Omental fat pad (tissue), 4 donors: ENCODE data around the gene MTARC1. TPM values are rescaled to one million over a fixed set of nuclear protein-coding genes. Genes with fewer than 3 reads are reported as not detected.

ENCODE experiments used
- ATAC-seq: fragments of 150-250 bp; one replicate; pipeline ENCODE4 v1.9.1; 2016; ENCODE audit warnings: mild to moderate bottlenecking, moderate library complexity; ENCODE audit not compliant: low FRiP score
- DNase-seq: peaks from one replicate; pipeline ENCODE4 v3.0.0-alpha.2; 2019; ENCODE audit warnings: low spot score
- CTCF ChIP-seq, 3 donors: fragments of 450-650 bp; IDR thresholded peaks; one replicate each; pipeline ENCODE4 v1.5.1; 2016 to 2017; ENCODE audit warnings: antibody characterized with exemption in 3 of 3, mild to moderate bottlenecking in 3 of 3, moderate library complexity in 2 of 3
- total RNA-seq, 4 donors: library from RNA; depleted of rRNA; stranded (reverse); fragments of >200 nt; gene quantifications; one replicate each; pipeline ENCODE4 v1.1.0, GENCODE V29; 2016

MTARC1 gene
- total RNA-seq, 4 donors from 2014 or later: 87.2 to 394 (median 192) TPM

- no peak for DNase-seq
- ATAC-seq: no peak
- no peak for TF ChIP-seq CTCF (IDR thresholded peaks at IDR 0.05)
These were observed 11.6 kb downstream of the MTARC1 start for GRCh38 chr1:220798338-220798737.

- no peak for ATAC-seq
- no peak for TF ChIP-seq CTCF (IDR thresholded peaks at IDR 0.05)
- DNase-seq: no peak
These were observed 13.5 kb downstream of the MTARC1 start for GRCh38 chr1:220800262-220800661.

- DNase-seq: no peak
- ATAC-seq: no peak
These were observed 16.9 kb downstream of the MTARC1 start for GRCh38 chr1:220803401-220804201.

GRCh38 chr1:220804202-220804586 is 17.5 kb downstream of the MTARC1 start:
- no peak for DNase-seq
- no peak for TF ChIP-seq CTCF (IDR thresholded peaks at IDR 0.05)
- no peak for ATAC-seq

More at GRCh38 chr1:220803401-220804201, 16.9 kb downstream of the MTARC1 start:
- no peak for TF ChIP-seq CTCF (IDR thresholded peaks at IDR 0.05)

- ATAC-seq: no peak
- no peak for TF ChIP-seq CTCF (IDR thresholded peaks at IDR 0.05)
These were observed 19.7 kb downstream of the MTARC1 start for GRCh38 chr1:220806408-220806807.

GRCh38 chr1:220807726-220808125 is 21.0 kb downstream of the MTARC1 start:
- ATAC-seq: no peak

More at GRCh38 chr1:220806408-220806807, 19.7 kb downstream of the MTARC1 start:
- DNase-seq: no peak

More at GRCh38 chr1:220807726-220808125, 21.0 kb downstream of the MTARC1 start:
- TF ChIP-seq CTCF (IDR thresholded peaks at IDR 0.05): no peak
- DNase-seq: no peak
